HL-60 (cell line): ENCODE data around the gene NR0B2.

Experiments used
- GABPA ChIP-seq: IDR thresholded peaks from 2 replicates; pipeline ENCODE4 v1.6.1; 2012; ENCODE audit warnings: low read depth
- POLR2AphosphoS5 ChIP-seq: IDR thresholded peaks from 2 replicates; pipeline ENCODE4 v1.6.1; 2012; ENCODE audit warnings: low read depth
- TF ChIP-seq, protein P1 (sequence below): IDR thresholded peaks from 2 replicates; pipeline ENCODE4 v1.6.1; 2012; ENCODE audit warnings: low read depth; ENCODE audit not compliant: insufficient replicate concordance
- TF ChIP-seq, protein P2 (sequence below): IDR thresholded peaks from one replicate; pipeline ENCODE4 v1.5.1; 2011; ENCODE audit warnings: low read length, control low read depth, inconsistent platforms; ENCODE audit not compliant: insufficient read depth

DNA sequence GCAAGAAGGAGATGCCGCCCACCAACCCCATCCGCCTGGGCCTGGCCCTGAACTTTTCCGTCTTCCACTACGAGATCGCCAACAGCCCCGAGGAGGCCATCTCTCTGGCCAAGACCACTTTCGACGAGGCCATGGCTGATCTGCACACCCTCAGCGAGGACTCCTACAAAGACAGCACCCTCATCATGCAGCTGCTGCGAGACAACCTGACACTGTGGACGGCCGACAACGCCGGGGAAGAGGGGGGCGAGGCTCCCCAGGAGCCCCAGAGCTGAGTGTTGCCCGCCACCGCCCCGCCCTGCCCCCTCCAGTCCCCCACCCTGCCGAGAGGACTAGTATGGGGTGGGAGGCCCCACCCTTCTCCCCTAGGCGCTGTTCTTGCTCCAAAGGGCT, 50.1 kb downstream of the NR0B2 start:
- TF ChIP-seq, protein P1, sequence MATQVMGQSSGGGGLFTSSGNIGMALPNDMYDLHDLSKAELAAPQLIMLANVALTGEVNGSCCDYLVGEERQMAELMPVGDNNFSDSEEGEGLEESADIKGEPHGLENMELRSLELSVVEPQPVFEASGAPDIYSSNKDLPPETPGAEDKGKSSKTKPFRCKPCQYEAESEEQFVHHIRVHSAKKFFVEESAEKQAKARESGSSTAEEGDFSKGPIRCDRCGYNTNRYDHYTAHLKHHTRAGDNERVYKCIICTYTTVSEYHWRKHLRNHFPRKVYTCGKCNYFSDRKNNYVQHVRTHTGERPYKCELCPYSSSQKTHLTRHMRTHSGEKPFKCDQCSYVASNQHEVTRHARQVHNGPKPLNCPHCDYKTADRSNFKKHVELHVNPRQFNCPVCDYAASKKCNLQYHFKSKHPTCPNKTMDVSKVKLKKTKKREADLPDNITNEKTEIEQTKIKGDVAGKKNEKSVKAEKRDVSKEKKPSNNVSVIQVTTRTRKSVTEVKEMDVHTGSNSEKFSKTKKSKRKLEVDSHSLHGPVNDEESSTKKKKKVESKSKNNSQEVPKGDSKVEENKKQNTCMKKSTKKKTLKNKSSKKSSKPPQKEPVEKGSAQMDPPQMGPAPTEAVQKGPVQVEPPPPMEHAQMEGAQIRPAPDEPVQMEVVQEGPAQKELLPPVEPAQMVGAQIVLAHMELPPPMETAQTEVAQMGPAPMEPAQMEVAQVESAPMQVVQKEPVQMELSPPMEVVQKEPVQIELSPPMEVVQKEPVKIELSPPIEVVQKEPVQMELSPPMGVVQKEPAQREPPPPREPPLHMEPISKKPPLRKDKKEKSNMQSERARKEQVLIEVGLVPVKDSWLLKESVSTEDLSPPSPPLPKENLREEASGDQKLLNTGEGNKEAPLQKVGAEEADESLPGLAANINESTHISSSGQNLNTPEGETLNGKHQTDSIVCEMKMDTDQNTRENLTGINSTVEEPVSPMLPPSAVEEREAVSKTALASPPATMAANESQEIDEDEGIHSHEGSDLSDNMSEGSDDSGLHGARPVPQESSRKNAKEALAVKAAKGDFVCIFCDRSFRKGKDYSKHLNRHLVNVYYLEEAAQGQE: no peak
- TF ChIP-seq, protein P2, sequence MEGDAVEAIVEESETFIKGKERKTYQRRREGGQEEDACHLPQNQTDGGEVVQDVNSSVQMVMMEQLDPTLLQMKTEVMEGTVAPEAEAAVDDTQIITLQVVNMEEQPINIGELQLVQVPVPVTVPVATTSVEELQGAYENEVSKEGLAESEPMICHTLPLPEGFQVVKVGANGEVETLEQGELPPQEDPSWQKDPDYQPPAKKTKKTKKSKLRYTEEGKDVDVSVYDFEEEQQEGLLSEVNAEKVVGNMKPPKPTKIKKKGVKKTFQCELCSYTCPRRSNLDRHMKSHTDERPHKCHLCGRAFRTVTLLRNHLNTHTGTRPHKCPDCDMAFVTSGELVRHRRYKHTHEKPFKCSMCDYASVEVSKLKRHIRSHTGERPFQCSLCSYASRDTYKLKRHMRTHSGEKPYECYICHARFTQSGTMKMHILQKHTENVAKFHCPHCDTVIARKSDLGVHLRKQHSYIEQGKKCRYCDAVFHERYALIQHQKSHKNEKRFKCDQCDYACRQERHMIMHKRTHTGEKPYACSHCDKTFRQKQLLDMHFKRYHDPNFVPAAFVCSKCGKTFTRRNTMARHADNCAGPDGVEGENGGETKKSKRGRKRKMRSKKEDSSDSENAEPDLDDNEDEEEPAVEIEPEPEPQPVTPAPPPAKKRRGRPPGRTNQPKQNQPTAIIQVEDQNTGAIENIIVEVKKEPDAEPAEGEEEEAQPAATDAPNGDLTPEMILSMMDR: no peak
- TF ChIP-seq POLR2AphosphoS5 (no peak), GABPA (no peak)
